Natural killer cell (primary cell): Measurements from ENCODE around the gene CENATAC. TPM values are rescaled to one million over a fixed set of nuclear protein-coding genes. Genes with fewer than 3 reads are reported as not detected.
A peak's percentile ranks its signal among the peaks of the same experiment; 100 is the strongest.
"Not testable (repeated sequence)": the region's sequence is repeated elsewhere in the genome, so short reads cannot be mapped to it uniquely, and the experiment has no call there.

Experiments used
- ATAC-seq, 3 donors: fragments of 150-1000 bp in 2 of 3; fragments of 200-7000 bp in 1 of 3; cut with Tn5 transposase; 1 replicate in 1 of 3; 2 replicates in 2 of 3; pipeline ENCODE4 v1.10.0; 2021; ENCODE audit warnings: mild to moderate bottlenecking in 2 of 3, moderate library complexity in 2 of 3
- DNase-seq, 2 donors: peaks; one replicate each; pipeline versions ENCODE4 v3.0.0 to v3.0.0-alpha.2; 2013 to 2021; ENCODE audit warnings: mixed read lengths in 1 of 2
- H3K27ac ChIP-seq: one replicate; pipeline ENCODE4 v1.5.1; 2013; ENCODE audit warnings: mild to moderate bottlenecking, low read length
- H3K27me3 ChIP-seq: one replicate; pipeline ENCODE4 v1.6.1; 2013; ENCODE audit warnings: low read length; ENCODE audit not compliant: control insufficient read depth, insufficient read depth
- H3K36me3 ChIP-seq: one replicate; pipeline ENCODE4 v1.6.1; 2013; ENCODE audit warnings: low read length; ENCODE audit not compliant: control insufficient read depth, insufficient read depth
- H3K4me1 ChIP-seq: one replicate; pipeline ENCODE4 v1.6.1; 2013; ENCODE audit warnings: low read length; ENCODE audit not compliant: control insufficient read depth, insufficient read depth
- H3K4me3 ChIP-seq: one replicate; pipeline ENCODE4 v1.5.1; 2013; ENCODE audit warnings: low read length
- H3K9me3 ChIP-seq: one replicate; pipeline ENCODE4 v1.6.1; 2013; ENCODE audit warnings: low read length; ENCODE audit not compliant: control insufficient read depth, insufficient read depth
- H3K27ac Mint-ChIP-seq, 2 donors: one replicate each; pipeline ENCODE4 v1.8.0; 2022; ENCODE audit warnings: mild to moderate bottlenecking in 2 of 2, mixed read lengths in 2 of 2, moderate library complexity in 1 of 2
- H3K27me3 Mint-ChIP-seq, 2 donors: one replicate each; pipeline ENCODE4 v1.8.0; 2022; ENCODE audit warnings: low read depth in 2 of 2, mixed read lengths in 2 of 2
- H3K36me3 Mint-ChIP-seq: one replicate; pipeline ENCODE4 v1.8.0; 2022; ENCODE audit warnings: mixed read lengths
- H3K4me1 Mint-ChIP-seq, 2 donors: one replicate each; pipeline ENCODE4 v1.8.0; 2022; ENCODE audit warnings: mixed read lengths in 2 of 2
- H3K4me3 Mint-ChIP-seq: one replicate; pipeline ENCODE4 v1.8.0; 2022; ENCODE audit warnings: mild to moderate bottlenecking, moderate library complexity, mixed read lengths
- H3K9me3 Mint-ChIP-seq, 2 donors: one replicate each; pipeline ENCODE4 v1.8.0; 2022; ENCODE audit warnings: mixed read lengths in 2 of 2
- WGBS: methylation state at CpG from one replicate; pipeline ENCODE4 v1.1.7; 2013; ENCODE audit warnings: missing lambda C conversion rate; ENCODE audit not compliant: insufficient coverage; 5-methylcytosine and 5-hydroxymethylcytosine counted together
- intact Hi-C: fragments of 100-400 bp; cut with micrococcal nuclease; formaldehyde crosslinking; loops from one replicate; pipeline ENCODE4 v1.14.2; 2022
- total RNA-seq, 4 donors: library from RNA; stranded (reverse); fragments of 120-200 nt in 1 of 4; gene quantifications; one replicate each; pipeline versions ENCODE4 v1.2.3 to v1.2.4, GENCODE V29; 2013 to 2022
- TF ChIP-seq, protein P1 (sequence below): fragments of 200-600 bp; IDR thresholded peaks from one replicate; pipeline ENCODE4 v1.8.0; 2022; ENCODE audit warnings: antibody characterized with exemption

Gene CENATAC
- total RNA-seq, 3 donors from 2014 or later (not counting 1 experiment from before 2014, with no cell fraction given), result 121 to 143 (median 122) TPM

DNA sequence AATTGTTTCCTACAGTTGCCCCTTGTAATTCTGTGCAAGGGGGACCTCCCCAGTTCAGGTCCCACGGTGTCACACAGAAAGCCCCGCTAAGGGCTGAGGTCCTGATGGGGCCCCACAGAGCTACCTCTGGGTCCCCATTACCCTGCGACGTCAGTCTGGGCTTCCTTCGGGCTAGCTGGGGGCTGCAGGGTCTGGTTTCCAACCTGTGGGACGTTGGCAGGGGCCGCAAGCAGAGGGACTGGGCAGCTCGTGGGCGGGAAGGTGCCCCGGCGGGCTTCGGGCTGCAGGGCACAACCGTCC, 32.0 kb downstream of the CENATAC start:
- peaks cover 13% of the 10 kb centered on the region for H3K4me1 ChIP-seq
- no peak for ATAC-seq
- H3K36me3 ChIP-seq, result peaks cover 8% of the 10 kb centered on the region
- no peaks in the 10 kb centered on the region for H3K27me3 ChIP-seq
- H3K4me3 Mint-ChIP-seq, result peak overlapping the region; percentile 84
- H3K4me3 ChIP-seq, result peak overlapping the region; percentile 74
- no peaks in the 10 kb centered on the region for H3K36me3 Mint-ChIP-seq
- no peaks in the 10 kb centered on the region for H3K27me3 Mint-ChIP-seq
- H3K9me3 ChIP-seq, result no peaks in the 10 kb centered on the region
- peak overlapping the region; percentile 55 for H3K27ac ChIP-seq
- WGBS, result 9% methylated on average over 13 of the region's 13 CpGs
- intact Hi-C loops, result loop anchor here (1.0 to 2.0 kb wide), 4 partner anchors 12 to 65 kb away; partner anchors contain the start of genes CENATAC, HYOU1, RPS25 and TRAPPC4
- peaks cover 6 to 16% of the 10 kb centered on the region in 2 donors for H3K4me1 Mint-ChIP-seq
- no peak for DNase-seq
- TF ChIP-seq, protein P1, sequence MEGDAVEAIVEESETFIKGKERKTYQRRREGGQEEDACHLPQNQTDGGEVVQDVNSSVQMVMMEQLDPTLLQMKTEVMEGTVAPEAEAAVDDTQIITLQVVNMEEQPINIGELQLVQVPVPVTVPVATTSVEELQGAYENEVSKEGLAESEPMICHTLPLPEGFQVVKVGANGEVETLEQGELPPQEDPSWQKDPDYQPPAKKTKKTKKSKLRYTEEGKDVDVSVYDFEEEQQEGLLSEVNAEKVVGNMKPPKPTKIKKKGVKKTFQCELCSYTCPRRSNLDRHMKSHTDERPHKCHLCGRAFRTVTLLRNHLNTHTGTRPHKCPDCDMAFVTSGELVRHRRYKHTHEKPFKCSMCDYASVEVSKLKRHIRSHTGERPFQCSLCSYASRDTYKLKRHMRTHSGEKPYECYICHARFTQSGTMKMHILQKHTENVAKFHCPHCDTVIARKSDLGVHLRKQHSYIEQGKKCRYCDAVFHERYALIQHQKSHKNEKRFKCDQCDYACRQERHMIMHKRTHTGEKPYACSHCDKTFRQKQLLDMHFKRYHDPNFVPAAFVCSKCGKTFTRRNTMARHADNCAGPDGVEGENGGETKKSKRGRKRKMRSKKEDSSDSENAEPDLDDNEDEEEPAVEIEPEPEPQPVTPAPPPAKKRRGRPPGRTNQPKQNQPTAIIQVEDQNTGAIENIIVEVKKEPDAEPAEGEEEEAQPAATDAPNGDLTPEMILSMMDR, result no peak
- no peaks in the 10 kb centered on the region for H3K9me3 Mint-ChIP-seq
- peak overlapping the region; percentile 14 to 85 for H3K27ac Mint-ChIP-seq

DNA sequence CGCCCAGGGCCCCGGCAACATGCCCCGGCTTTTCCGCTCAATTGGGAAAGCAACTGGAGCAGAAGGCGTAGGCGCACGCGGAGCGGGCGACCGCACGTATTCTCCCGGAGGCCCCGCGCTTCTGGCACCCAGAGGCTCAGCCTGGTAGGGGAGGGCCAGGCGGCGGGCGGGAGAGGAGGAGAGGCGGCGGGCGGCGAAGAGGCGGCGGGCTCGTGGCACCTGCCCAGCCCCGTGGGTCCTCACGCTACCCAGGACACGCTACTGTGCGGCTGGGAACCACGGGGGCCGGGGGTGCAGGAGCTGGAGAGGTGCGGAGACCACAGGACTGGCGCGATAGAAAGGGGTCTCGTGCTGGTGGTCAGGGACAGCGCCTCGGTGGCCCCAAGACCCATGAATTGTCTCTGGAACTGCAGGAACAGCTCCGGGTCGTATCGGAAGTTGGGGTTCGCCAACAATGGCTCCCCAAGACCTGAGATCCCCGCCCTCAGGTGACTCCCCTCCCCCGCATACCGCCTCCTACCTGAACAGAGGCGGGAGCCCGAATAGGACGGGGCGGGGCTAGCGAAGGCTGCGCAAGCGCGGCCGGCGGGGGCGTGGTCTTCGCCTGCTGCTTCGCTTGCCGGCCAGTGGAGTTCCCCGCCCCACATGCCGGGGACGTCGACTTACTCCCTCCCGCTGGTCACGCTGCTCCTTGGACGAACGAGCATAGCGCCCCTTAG, 32.5 kb downstream of the CENATAC start, which contains the start of gene SLC37A4:
Gene SLC37A4, minus strand, starts transcription at position 549 of the 719 bp plus-strand sequence.
- TF ChIP-seq, protein P1, result peak; percentile 82
- no peaks in the 10 kb centered on the region for H3K9me3 Mint-ChIP-seq
- no peaks in the 10 kb centered on the region for H3K36me3 Mint-ChIP-seq
- Histone ChIP-seq H3K9me3 (no peaks in the 10 kb centered on the region), H3K27ac (peak within 1 kb of the TSS; percentile 55), H3K36me3 (peaks cover 3% of the 10 kb centered on the region), H3K27me3 (no peaks in the 10 kb centered on the region), H3K4me3 (peak within 1 kb of the TSS; percentile 74), H3K4me1 (peaks cover 13% of the 10 kb centered on the region)
- peak within 1 kb of the TSS; percentile 14 to 85 for H3K27ac Mint-ChIP-seq
- H3K4me3 Mint-ChIP-seq, result peak within 1 kb of the TSS; percentile 84
- WGBS, result under 1% methylated on average over 67 of the region's 67 CpGs
- intact Hi-C loops, result loop anchor here (1.0 to 2.0 kb wide), 4 partner anchors 12 to 64 kb away; partner anchors contain the start of genes CENATAC, HYOU1, RPS25 and TRAPPC4
- ATAC-seq (peak; percentile 96 to 98 (median 97)), DNase-seq (peak; percentile 98 to 99)
- H3K27me3 Mint-ChIP-seq, result no peaks in the 10 kb centered on the region
- peaks cover under 1 to 16% of the 10 kb centered on the region in 2 donors for H3K4me1 Mint-ChIP-seq

DNA sequence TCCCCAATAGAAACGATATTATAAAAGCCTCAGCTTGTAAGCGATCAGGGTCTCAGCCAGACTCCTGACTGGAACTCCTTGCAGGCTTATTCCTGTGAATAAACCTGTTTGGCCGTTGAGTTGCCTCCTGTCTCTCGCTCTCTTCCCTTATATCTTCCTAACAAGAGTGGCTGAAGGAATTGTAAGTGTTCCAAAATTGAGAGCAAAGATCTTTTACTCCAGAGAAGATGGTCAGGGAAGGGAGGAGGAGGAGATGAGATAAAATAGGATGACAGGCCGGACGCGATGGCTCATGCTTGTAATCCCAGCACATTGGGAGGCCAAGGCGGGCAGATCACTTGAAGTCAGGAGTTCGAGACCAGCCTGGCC, 34.0 kb downstream of the CENATAC start:
- no peak overlapping the region for H3K4me3 Mint-ChIP-seq
- WGBS, result 96% methylated on average over 7 of the region's 9 CpGs
- peaks cover 13% of the 10 kb centered on the region for H3K4me1 ChIP-seq
- intact Hi-C loops, result loop anchor here (2.0 kb wide), 2 partner anchors 25 to 63 kb away; partner anchors contain the start of gene HYOU1
- ATAC-seq, result no peak
- no peaks in the 10 kb centered on the region for H3K27me3 ChIP-seq
- DNase-seq, result no peak
- peak overlapping the region in 1 of 2 donors; percentile 85 for H3K27ac Mint-ChIP-seq
- TF ChIP-seq, protein P1, result no peak
- no peaks in the 10 kb centered on the region for H3K9me3 Mint-ChIP-seq
- no peaks in the 10 kb centered on the region for H3K36me3 ChIP-seq
- peaks cover 0 to 16% of the 10 kb centered on the region in 2 donors for H3K4me1 Mint-ChIP-seq
- no peaks in the 10 kb centered on the region for H3K27me3 Mint-ChIP-seq
- no peak overlapping the region for H3K4me3 ChIP-seq
- no peak overlapping the region for H3K27ac ChIP-seq
- H3K9me3 ChIP-seq, result no peaks in the 10 kb centered on the region
- H3K36me3 Mint-ChIP-seq, result no peaks in the 10 kb centered on the region

DNA sequence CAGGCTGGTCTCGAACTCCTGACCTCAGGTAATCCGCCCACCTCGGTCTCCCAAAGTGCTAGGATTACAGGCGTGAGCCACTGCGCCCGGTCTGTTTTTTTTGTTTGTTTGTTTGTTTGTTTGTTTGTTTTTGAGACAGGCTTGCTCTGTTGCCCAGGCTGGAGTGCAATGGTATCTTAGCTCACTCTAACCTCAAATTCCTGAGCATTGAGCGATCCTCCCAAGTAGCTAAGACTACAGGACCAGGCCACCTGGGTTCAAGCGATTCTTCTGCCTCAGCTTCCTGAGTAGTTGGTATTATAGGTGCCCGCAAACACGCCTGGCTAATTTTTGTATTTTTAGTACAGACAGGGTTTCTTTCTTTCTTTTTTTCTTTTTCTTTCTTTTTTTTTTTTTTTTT, 35.5 kb downstream of the CENATAC start:
- H3K36me3 Mint-ChIP-seq, H3K36me3 ChIP-seq, DNase-seq, H3K9me3 ChIP-seq, H3K27ac Mint-ChIP-seq, H3K9me3 Mint-ChIP-seq, H3K27me3 ChIP-seq, H3K27me3 Mint-ChIP-seq, ATAC-seq, H3K4me3 Mint-ChIP-seq, H3K27ac ChIP-seq, intact Hi-C loops, H3K4me3 ChIP-seq: not testable (repeated sequence)
- H3K4me1 Mint-ChIP-seq, result peaks cover 0 to 16% of the 10 kb centered on the region in 2 donors
- H3K4me1 ChIP-seq, result peaks cover 13% of the 10 kb centered on the region
- 97% methylated on average over 10 of the region's 10 CpGs for WGBS
